HepG2 (cell line): ENCODE data around the gene GATA5. TPM values are rescaled to one million over a fixed set of nuclear protein-coding genes. Genes with fewer than 3 reads are reported as not detected.

ENCODE experiments used
- ATAC-seq: fragments of 200-7000 bp; cut with Tn5 transposase; 3 replicates; pipeline ENCODE4 v1.9.1; 2020; ENCODE audit warnings: mild to moderate bottlenecking, moderate library complexity
- BruUV-seq: library from RNA; stranded (reverse); fragments of 400-500 nt; replicated peaks from 2 replicates; lab custom pipeline; 2021; lab: Mats Ljungman, UMichigan
- CTCF ChIA-PET: fragments of 300-600 bp; formaldehyde crosslinking; extraction: SDS; loops from one replicate; lab custom pipeline; 2021; ENCODE audit warnings: low total read pairs, inconsistent platforms, low intra/inter-chr PET ratio; lab: Yijun Ruan, JAX
- POLR2A ChIA-PET: fragments of 350-600 bp; sonication (Branson Sonifier 250); formaldehyde crosslinking; loops from one replicate; lab custom pipeline; 2020; ENCODE audit warnings: antibody characterized with exemption, inconsistent platforms; lab: Yijun Ruan, JAX
- DNase-seq: peaks from one replicate; pipeline ENCODE4 v3.0.0-alpha.2; 2015; ENCODE audit warnings: low spot score
- FAIRE-seq: peaks from 3 replicates; lab custom pipeline; 2011; peaks lifted over from hg19 to GRCh38; lab: Jason Lieb, UNC
- H2AFZ ChIP-seq: one replicate; pipeline ENCODE4 v1.6.1; 2011; ENCODE audit warnings: low read length, inconsistent platforms
- H3K27ac ChIP-seq: fragments of 300-600 bp; 3 replicates; pipeline ENCODE4 v1.8.0; 2011; ENCODE audit warnings: mixed run types, mild to moderate bottlenecking, mixed read lengths, low read length, inconsistent platforms; ENCODE audit not compliant: insufficient read depth; ENCODE audit errors: extremely low read length
- H3K27me3 ChIP-seq, 2 experiments: fragments of 200-600 bp in 1 of 2; 2 replicates in 1 of 2; 3 replicates in 1 of 2; pipeline versions ENCODE4 v1.6.0 to v1.8.0; 2011; ENCODE audit warnings: low read length in 2 of 2, mild to moderate bottlenecking in 2 of 2, moderate library complexity in 2 of 2, inconsistent platforms in 1 of 2; ENCODE audit not compliant: insufficient read depth in 2 of 2, control insufficient read depth in 1 of 2
- H3K36me3 ChIP-seq, 2 experiments: fragments of 200-600 bp in 1 of 2; replicated peaks in 1 of 2; 2 replicates in 1 of 2; 3 replicates in 1 of 2; pipeline versions ENCODE4 v1.5.1 to v1.8.0; 2011; ENCODE audit warnings: low read length in 2 of 2, inconsistent platforms in 1 of 2; ENCODE audit not compliant: insufficient read depth in 2 of 2, control insufficient read depth in 1 of 2
- H3K4me1 ChIP-seq: 2 replicates; pipeline ENCODE4 v1.5.1; 2012; ENCODE audit warnings: low read length, inconsistent platforms; ENCODE audit not compliant: insufficient read depth
- H3K4me2 ChIP-seq: 2 replicates; pipeline ENCODE4 v1.6.0; 2011; ENCODE audit warnings: low read depth, low read length, inconsistent platforms
- H3K4me3 ChIP-seq, 3 experiments: fragments of 200-600 bp in 1 of 3; sonication (generic), shearing (Covaris generic) in 1 of 3; replicated peaks in 1 of 3; 2 replicates each; pipeline ENCODE4 v1.5.1; 2011 to 2016; ENCODE audit warnings: low read length in 3 of 3, inconsistent platforms in 2 of 3, low read depth in 2 of 3, mild to moderate bottlenecking in 2 of 3, control low read depth in 1 of 3, mixed read lengths in 1 of 3; ENCODE audit not compliant: insufficient read depth in 1 of 3
- H3K79me2 ChIP-seq: one replicate; pipeline ENCODE4 v1.6.1; 2011; ENCODE audit warnings: low read length, inconsistent platforms; ENCODE audit not compliant: insufficient read depth
- H3K9ac ChIP-seq: 2 replicates; pipeline ENCODE4 v1.6.0; 2011; ENCODE audit warnings: mild to moderate bottlenecking, low read depth, low read length, inconsistent platforms; ENCODE audit not compliant: insufficient read depth
- H3K9me3 ChIP-seq: 2 replicates; pipeline ENCODE4 v1.5.1; 2012; ENCODE audit warnings: mild to moderate bottlenecking, low read length
- H4K20me1 ChIP-seq: 2 replicates; pipeline ENCODE4 v1.6.0; 2011; ENCODE audit warnings: inconsistent platforms, mild to moderate bottlenecking, low read length, moderate library complexity; ENCODE audit not compliant: insufficient read depth
- ARID2 ChIP-seq: sonication (generic); formaldehyde crosslinking; IDR thresholded peaks from 2 replicates; pipeline ENCODE4 v1.8.1; 2022; ENCODE audit warnings: mild to moderate bottlenecking, missing genetic modification reagents, borderline replicate concordance
- MTA1 ChIP-seq: sonication (generic); formaldehyde crosslinking; IDR thresholded peaks from 2 replicates; pipeline ENCODE4 v1.4.0; 2020; ENCODE audit warnings: missing genetic modification reagents, mild to moderate bottlenecking, borderline replicate concordance
- TAF15 ChIP-seq: fragments of 200-400 bp; formaldehyde crosslinking; IDR thresholded peaks from one replicate; pipeline ENCODE4 v1.6.1; 2018; ENCODE audit warnings: mild to moderate bottlenecking, low read depth, low read length; ENCODE audit not compliant: poor library complexity, severe bottlenecking
- THYN1 ChIP-seq: sonication (generic); formaldehyde crosslinking; IDR thresholded peaks from 2 replicates; pipeline ENCODE4 v1.8.1; 2023; ENCODE audit warnings: low read depth, mild to moderate bottlenecking, moderate library complexity, missing genetic modification reagents, borderline replicate concordance
- ZNF44 ChIP-seq: sonication (generic); formaldehyde crosslinking; IDR thresholded peaks from 2 replicates; pipeline ENCODE4 v1.5.1; 2020; ENCODE audit warnings: mild to moderate bottlenecking, missing genetic modification reagents
- ZNF451 ChIP-seq: sonication (generic); formaldehyde crosslinking; IDR thresholded peaks from 2 replicates; pipeline ENCODE4 v1.5.0; 2020; ENCODE audit warnings: mild to moderate bottlenecking, missing genetic modification reagents
- WGBS: methylation state at CpG from one replicate; pipeline ENCODE4 v1.1.6; 2017; ENCODE audit warnings: low lambda C conversion rate; 5-methylcytosine and 5-hydroxymethylcytosine counted together
- in situ Hi-C: cut with HindIII; loops from 2 replicates; pipeline ENCODE4 v1.10.0; 2017; ENCODE audit warnings: low pct_unique_long_range_greater_than_20kb; ENCODE audit not compliant: extremely low pct_ligation_motif_present
- intact Hi-C: fragments of 100-400 bp; cut with micrococcal nuclease; formaldehyde crosslinking; loops from one replicate; pipeline ENCODE4 v1.10.0; 2022; ENCODE audit not compliant: unreplicated experiment
- polyA plus RNA-seq, 8 experiments: library from polyadenylated mRNA; depleted of rRNA in 3 of 8; stranded (reverse) in 7 of 8; unstranded in 1 of 8; fragments of >200 nt; fragmentation: Illumina TruSeq in 4 of 8; extraction: Trizol in 4 of 8; gene quantifications; 2 replicates each; pipeline versions ENCODE4 v1.2.1 to v1.2.3, GENCODE V29; 2011 to 2016; ENCODE audit warnings: low read depth in 4 of 8, missing spikeins in 1 of 8, mixed read lengths in 1 of 8; ENCODE audit not compliant: insufficient read depth in 1 of 8
- total RNA-seq, 5 experiments: library from RNA; depleted of rRNA; stranded (reverse); fragments of >200 nt; fragmentation: Illumina TruSeq; extraction: Trizol; gene quantifications; 2 replicates each; pipeline ENCODE4 v1.2.3, GENCODE V29; 2016; ENCODE audit warnings: low read depth in 1 of 5

Gene GATA5
- total and polyA plus RNA-seq, 2 of the 13 experiments (the other 11 are each of a cell fraction or from before 2014, with no cell fraction given), result 0.12 to 0.20 TPM

- TF ChIP-seq ZNF44 (CRISPR knock-in tag), result no peak
These were observed 6.4 kb downstream of the GATA5 start (continued) for GRCh38 chr20:62469352-62469751.

DNA sequence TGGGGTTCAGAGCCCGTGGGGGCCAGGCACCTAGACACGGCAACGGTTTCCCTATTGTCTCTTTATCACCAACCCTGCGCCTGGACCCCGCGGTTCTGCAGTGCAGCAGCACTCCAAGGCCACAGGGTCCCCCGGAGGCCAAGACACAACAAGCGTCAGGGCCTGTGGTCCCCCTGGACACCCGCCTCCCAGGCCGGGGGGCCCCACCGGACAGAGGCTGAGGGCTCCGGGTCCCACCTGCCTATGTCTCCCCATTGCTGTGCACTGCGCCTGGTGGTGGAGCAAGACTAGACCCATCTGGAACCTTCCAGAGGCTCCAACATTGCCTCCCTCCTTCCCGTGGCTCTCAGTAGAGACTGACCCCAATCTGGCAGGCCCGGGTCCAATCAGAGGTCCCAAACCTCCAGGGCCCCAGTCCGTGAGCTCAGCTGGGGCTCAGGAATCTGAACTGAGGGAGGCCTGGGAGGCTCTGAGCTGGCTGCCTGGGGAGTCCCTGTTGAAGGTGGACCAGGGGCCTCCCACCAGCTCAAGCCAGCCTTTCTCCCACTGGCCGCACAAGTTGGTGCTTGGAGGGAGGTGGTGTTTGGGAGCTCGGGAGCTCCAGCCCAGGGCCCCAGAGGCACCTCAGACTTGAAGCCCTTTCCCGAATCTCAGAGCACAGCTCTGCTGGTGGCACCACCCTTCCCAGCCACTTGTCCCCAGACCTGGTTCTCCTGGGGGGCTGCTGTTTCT, 8.8 kb downstream of the GATA5 start:
- no peaks in the 10 kb centered on the region for H3K79me2 ChIP-seq
- no peaks in the 10 kb centered on the region for H4K20me1 ChIP-seq
- H3K9ac ChIP-seq, result no peak overlapping the region
- DNase-seq, result no peak
- no TSS peak for BruUV-seq
- no peaks in the 10 kb centered on the region for H3K9me3 ChIP-seq
- ATAC-seq, result peak; percentile 4; the same call in 2 of the 3 replicates
- no peak for FAIRE-seq
- in situ Hi-C loops, result no loop called here
- H3K36me3 ChIP-seq, result no peaks in the 10 kb centered on the region
- ChIA-PET POLR2A (no interaction called here), CTCF (no interaction called here)
- no peak overlapping the region for H2AFZ ChIP-seq
- intact Hi-C loops, result no loop called here
- WGBS, result 60% methylated on average over 17 of the region's 19 CpGs
- peaks cover 18 to 47% of the 10 kb centered on the region in 2 experiments; a peak in 4 of 5 replicates for H3K27me3 ChIP-seq
- H3K4me1 ChIP-seq, result peaks cover 6% of the 10 kb centered on the region
- H3K27ac ChIP-seq, result no peak overlapping the region
- H3K4me3 ChIP-seq, result no peak overlapping the region
- H3K4me2 ChIP-seq, result no peak overlapping the region
- no peak for TF ChIP-seq ZNF451 (CRISPR knock-in tag)
- peak; percentile 58 for TF ChIP-seq TAF15
- no peak for TF ChIP-seq THYN1 (CRISPR knock-in tag)

DNA sequence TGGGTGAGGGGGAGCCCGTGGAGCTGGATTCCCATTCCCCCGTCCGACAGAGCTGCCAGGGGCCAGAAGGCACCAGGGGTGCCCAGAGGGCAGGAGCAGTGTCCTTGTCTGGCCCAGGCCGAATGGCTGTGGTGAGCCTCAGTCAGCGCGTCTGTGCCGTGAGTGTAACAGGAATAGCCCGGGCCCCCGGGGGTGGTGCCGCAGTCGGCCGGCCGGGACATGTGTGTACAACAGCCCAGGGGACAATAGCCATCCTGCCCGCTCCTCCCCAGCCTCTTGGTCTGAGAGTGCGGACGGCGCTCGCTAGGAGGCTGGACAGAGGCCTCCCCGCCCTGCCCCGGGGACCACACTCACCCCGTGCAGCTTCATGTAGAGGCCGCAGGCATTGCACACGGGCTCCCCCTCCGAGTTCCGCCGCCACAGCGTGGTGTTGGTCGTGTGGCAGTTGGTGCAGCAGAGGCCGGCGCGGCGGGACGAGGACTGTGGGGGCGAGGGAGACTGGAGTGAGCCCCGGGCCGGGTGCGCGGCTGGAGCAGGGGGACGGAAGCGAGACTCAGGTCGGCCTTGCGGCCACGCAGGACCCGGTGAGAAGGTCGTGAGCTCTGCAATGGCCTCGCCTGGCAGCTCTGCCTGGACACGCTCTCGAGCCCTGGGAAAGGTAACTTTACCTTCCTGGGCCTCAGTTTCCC, 9.6 kb downstream of the GATA5 start:
- FAIRE-seq, result no peak
- POLR2A ChIA-PET, result no interaction called here
- no peaks in the 10 kb centered on the region for H3K9me3 ChIP-seq
- no peaks in the 10 kb centered on the region for H4K20me1 ChIP-seq
- no peak overlapping the region for H3K27ac ChIP-seq
- 70% methylated on average over 45 of the region's 48 CpGs for WGBS
- no peak overlapping the region for H3K4me2 ChIP-seq
- no peak overlapping the region for H3K4me3 ChIP-seq
- no peaks in the 10 kb centered on the region for H3K36me3 ChIP-seq
- no peaks in the 10 kb centered on the region for H3K4me1 ChIP-seq
- BruUV-seq, result no TSS peak
- CTCF ChIA-PET, result no interaction called here
- TF ChIP-seq ARID2 (CRISPR knock-in tag), result no peak
- TF ChIP-seq MTA1 (CRISPR knock-in tag), result 0 out of 2 replicates have a peak, but pooled peaks have one; percentile 29
- TF ChIP-seq, all 625 proteins: peak for 1
- in situ Hi-C loops, result no loop called here
- ATAC-seq (no peak), DNase-seq (no peak)
- Histone ChIP-seq H3K9ac (no peak overlapping the region), H3K27me3 (peaks cover 20 to 54% of the 10 kb centered on the region in 2 experiments), H3K79me2 (no peaks in the 10 kb centered on the region), H2AFZ (no peak overlapping the region)
- intact Hi-C loops, result no loop called here
